A172 (cell line): Measurements from ENCODE around the gene HCAR2. TPM values are rescaled to one million over a fixed set of nuclear protein-coding genes. Genes with fewer than 3 reads are reported as not detected.
"Not testable (repeated sequence)": the region's sequence is repeated elsewhere in the genome, so short reads cannot be mapped to it uniquely, and the experiment has no call there.

ENCODE experiments used
- DNase-seq: peaks from one replicate; pipeline ENCODE4 v3.0.0-alpha.2; 2015; ENCODE audit warnings: low spot score
- total RNA-seq: library from RNA; depleted of rRNA; stranded (reverse); fragments of >200 nt; shearing (Covaris generic); gene quantifications from 2 replicates; pipeline ENCODE4 v1.2.3, GENCODE V29; 2014; rRNA removed

Gene HCAR2
- total RNA-seq = not detected in 2 replicates

GRCh38 chr12:122702890-122703611 is at the start of gene HCAR2:
TSS of gene HCAR2 (minus strand) at chr12:122703357. CDS start at chr12:122703283, 74 bp downstream.
- DNase-seq = not testable (repeated sequence)

DNA sequence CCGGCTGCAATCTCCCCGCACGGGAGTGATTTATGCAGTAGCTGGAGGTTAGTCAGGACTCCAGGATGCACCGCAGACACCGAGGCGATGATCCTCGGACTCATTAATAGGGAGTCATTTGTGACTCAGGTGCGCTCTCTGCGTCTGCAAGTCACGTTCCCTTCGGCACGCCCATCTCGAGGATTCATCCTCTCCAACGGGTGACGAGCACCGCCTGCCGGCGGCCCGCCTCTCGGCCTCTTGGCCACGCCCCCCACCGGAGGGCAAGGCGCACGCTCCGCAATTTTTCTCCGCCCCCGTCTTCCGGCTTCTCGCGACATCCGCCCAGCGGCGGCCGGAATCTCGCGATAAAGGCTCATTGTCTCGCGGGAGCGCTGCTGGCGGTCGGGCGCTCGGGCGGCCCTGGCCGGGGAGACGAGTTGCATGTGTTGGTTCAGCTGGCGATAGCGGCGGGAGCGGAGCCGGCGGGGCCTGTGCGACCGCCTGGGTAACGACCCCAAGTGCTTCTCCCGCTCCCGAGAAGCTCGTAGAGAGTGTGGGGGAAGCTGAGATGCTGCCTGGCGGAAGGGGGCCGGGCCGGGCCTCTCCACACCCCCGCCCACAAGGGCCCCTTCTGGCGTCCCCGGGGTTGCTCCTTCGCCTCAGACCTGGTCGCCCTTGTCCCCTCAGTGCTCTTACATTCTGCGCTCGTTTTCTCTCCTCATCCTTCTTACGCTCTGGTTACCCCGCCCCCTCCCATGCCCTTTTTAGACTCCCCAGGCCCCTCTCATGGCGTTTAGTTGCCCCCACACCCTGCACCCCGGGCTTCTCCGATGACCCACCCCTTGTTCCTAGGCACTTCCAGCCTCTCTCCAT is 49.5 kb upstream of the HCAR2 start, which contains the start of gene DENR:
DENR (plus strand) TSS at position 361 of the 855 bp plus-strand sequence. CDS start 878 bp downstream, outside the sequence.
- peak; percentile 96 for DNase-seq

GRCh38 chr12:122750781-122751515 is 47.8 kb upstream of the HCAR2 start:
- DNase-seq = not testable (repeated sequence)

DNA sequence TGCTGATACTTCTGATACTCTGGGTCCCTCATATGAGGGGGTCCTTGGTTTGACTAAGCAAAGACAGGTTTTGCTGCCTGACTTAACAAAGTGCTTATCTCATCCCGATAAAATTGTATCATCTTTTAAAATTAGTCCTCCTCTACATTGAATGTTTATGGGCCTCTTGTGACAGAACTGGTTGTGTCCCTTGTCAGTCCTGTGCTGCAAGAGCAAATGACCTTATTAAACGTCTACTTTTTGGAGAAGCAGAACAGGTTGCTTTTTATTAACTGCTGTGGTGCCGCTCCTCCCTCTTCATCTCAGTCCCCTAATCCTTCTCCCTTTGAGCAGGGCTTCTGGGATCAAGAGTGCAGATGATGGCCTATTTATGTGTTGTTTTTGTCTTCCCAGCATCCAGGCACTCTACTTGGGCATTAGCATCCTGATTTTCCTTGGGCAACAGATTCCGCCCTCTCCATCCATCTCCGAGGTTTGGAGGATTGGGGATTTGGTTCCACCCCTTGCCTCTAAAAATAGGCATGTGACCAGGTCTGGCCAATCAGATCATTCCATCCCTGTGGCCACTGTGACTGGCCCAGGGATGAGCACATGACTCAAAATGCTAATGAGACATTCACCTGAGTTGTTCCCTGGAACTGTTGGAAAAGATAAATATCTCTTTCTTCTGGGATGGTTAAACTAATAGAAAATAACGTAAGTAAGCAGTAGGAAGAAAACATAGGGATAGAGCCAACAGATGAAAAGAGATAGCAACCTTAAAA is 46.6 kb upstream of the HCAR2 start:
- DNase-seq = peak; percentile 16

GRCh38 chr12:122747224-122748135 is 44.3 kb upstream of the HCAR2 start:
- no peak for DNase-seq

DNA sequence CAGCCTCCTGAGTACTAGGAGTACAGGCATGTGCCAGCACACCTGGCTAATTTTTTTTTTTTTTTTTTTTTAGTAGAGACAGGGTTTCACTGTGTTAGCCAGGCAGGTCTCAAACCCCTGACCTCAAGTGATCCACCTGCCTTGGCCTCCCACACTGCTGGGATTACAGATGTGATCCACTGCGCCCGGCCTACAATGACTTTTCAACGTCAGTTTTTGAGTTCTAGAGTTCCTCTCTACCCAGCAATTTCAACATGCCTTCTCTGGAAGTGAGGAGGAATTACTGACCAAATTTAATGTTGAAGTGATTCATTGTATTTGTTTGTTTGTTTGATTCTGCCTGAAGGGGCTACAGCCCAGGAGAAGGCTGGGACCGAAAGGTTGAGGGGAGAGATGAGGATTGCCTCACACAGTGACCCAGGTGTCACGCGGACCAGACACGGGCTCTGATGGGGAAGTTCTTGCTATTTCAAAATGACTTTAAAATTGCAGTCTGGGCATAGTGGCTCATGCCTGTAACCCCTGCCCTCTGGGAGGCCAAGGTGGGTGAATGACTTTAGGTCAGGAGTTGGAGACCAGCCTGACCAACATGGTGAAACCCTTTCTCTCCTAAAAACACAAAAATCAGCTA is 40.9 kb upstream of the HCAR2 start:
- no peak for DNase-seq

GRCh38 chr12:122740351-122740750 is 37.2 kb upstream of the HCAR2 start:
- peak; percentile 14 for DNase-seq

DNA sequence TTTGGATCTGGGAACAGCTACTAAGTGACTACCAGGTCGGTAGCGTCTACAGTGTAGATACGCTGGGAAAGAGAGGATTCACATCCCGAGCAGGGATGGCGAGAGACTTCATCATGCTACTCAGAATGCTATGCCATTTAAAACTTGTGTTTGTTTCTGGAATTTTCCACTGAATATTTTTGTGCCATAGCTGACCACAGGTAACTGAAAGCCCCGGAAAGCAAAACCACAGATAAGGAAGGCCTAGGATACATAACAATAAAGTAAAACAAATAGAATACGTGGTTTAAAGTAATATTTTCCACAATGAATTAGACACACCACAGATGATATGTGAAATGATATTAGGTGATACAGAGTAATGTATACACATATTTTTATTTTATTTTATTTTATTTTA is 35.4 kb upstream of the HCAR2 start:
- peak; percentile 18 for DNase-seq

GRCh38 chr12:122732611-122733010 is 29.5 kb upstream of the HCAR2 start:
- DNase-seq = no peak

- DNase-seq = no peak
Observed at GRCh38 chr12:122732170-122732569, 29.0 kb upstream of the HCAR2 start.

GRCh38 chr12:122730215-122731014 is 27.3 kb upstream of the HCAR2 start, which contains the start of gene HCAR1:
TSS of gene HCAR1 (minus strand) at chr12:122730844. CDS start at chr12:122730339, 505 bp downstream.
- DNase-seq = no peak

GRCh38 chr12:122729583-122730214 is 26.5 kb upstream of the HCAR2 start:
- DNase-seq = no peak

- DNase-seq = peak; percentile 66
Observed at GRCh38 chr12:122726080-122726558, 23.0 kb upstream of the HCAR2 start.

DNA sequence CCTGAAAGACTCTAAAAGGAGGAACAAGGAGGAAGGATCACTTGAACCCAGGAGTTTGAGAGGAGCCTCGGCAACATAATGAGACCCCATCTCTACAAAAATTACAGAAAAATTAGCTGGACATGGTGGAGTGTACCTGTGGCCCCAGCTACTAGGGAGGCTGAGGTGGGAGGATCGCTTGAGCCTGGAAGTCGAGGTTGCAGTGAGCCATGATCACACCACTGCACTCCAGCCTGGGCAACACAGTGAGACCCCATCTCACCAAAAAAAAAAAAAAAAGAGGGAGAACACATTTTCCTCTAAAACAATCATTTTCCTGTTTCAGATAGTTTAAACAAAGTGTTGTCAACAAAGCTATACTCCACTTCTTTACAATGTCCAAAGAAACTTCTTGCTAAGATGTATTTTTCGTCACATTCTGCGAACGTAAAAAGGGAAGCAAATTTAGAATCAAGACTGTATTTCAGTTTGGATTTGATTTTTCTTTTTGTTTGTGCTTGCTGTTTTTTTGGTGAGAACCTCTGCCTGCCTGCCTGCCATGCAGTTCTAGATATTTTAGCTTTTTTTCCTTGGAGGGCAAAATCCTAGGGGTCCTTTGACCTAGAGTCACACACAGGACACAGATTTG is 22.4 kb upstream of the HCAR2 start:
- no peak for DNase-seq

DNA sequence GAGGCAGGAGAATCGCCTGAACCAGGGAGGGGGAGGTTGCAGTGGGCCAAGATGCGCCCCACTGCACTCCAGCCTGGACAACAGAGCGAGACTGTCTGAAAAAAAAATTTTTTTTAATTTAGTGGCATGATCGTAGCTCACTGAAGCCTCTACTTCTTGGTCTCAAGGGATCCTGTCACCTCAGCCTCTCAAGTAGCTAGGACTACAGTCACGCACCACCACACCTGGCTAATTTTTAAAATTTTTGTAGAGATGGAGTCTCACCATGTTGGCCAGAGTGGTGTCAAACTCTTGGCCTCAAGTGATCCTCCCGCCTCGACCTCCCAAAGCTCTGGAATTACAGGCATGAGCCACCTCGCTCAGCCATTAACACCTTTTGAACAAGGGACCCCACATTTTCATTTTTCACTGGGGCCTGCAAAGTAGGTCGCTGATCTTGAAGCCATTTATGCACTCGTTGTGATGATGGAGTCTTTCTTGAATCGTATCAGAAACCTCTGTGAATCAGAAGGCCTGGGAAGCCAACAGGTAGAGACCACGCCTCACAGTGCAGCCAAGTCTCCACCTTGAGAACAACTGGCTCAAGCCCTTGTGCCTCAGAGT is 21.6 kb upstream of the HCAR2 start:
- no peak for DNase-seq

GRCh38 chr12:122722387-122722786 is 19.2 kb upstream of the HCAR2 start:
- no peak for DNase-seq

GRCh38 chr12:122721057-122721545 is 17.9 kb upstream of the HCAR2 start:
- no peak for DNase-seq
